HCT116 (cell line): ENCODE results near the gene KRT6C. TPM values are rescaled to one million over a fixed set of nuclear protein-coding genes. Genes with fewer than 3 reads are reported as not detected.

ENCODE experiments used
- ATAC-seq: fragments of 200-7000 bp; cut with Tn5 transposase; 2 replicates; pipeline ENCODE4 v1.9.1; 2020; ENCODE audit warnings: mild to moderate bottlenecking, moderate library complexity
- BruUV-seq: library from RNA; stranded (reverse); fragments of 400-500 nt; replicated peaks from 2 replicates; lab custom pipeline; 2021; lab: Mats Ljungman, UMichigan
- CTCF ChIA-PET: fragments of 300-600 bp; sonication (Branson Sonifier 250); formaldehyde crosslinking; loops from one replicate; lab custom pipeline; 2021; ENCODE audit warnings: antibody characterized with exemption; lab: Charles Lee
- POLR2A ChIA-PET: fragments of 300-600, 350-600 bp; sonication (Branson Sonifier 250); formaldehyde crosslinking; loops from one replicate; lab custom pipeline; 2021; ENCODE audit warnings: antibody characterized with exemption; lab: Charles Lee
- RAD21 ChIA-PET, 2 experiments: fragments of 300-600 bp; sonication (Branson Sonifier 250); formaldehyde crosslinking; loops; one replicate each; lab custom pipeline; 2023; ENCODE audit warnings: low total read pairs in 2 of 2; ENCODE audit not compliant: uncharacterized antibody in 2 of 2, unreplicated experiment in 2 of 2, low non-redundant PET in 1 of 2; lab: Charles Lee
- DNase-seq: peaks from one replicate; pipeline ENCODE4 v3.0.0-alpha.2; 2010; ENCODE audit warnings: low read depth, low spot score
- H2AFZ ChIP-seq: fragments of 200-600 bp; shearing (Covaris generic), sonication (generic); 2 replicates; pipeline ENCODE4 v1.6.1; 2017; ENCODE audit warnings: low read depth, mixed run types, mixed read lengths, antibody characterized with exemption, low read length; ENCODE audit not compliant: poor library complexity, severe bottlenecking
- H3K27ac ChIP-seq: 2 replicates; pipeline ENCODE4 v1.5.1; 2012; ENCODE audit warnings: low read depth, low read length
- H3K27me3 ChIP-seq: fragments of 200-600 bp; sonication (generic); 2 replicates; pipeline ENCODE4 v1.6.1; 2016; ENCODE audit warnings: mixed run types, low read length, mixed read lengths; ENCODE audit not compliant: insufficient read depth
- H3K36me3 ChIP-seq, 2 experiments: fragments of 200-500 bp in 1 of 2; fragments of 200-600 bp in 1 of 2; sonication (Bioruptor generic) in 1 of 2; sonication (generic) in 1 of 2; 2 replicates each; pipeline versions ENCODE4 v1.5.1 to v1.6.1; 2014 to 2016; ENCODE audit warnings: low read length in 2 of 2, inconsistent platforms in 1 of 2, mixed read lengths in 1 of 2, mixed run types in 1 of 2; ENCODE audit not compliant: insufficient read depth in 2 of 2, control insufficient read depth in 1 of 2
- H3K4me1 ChIP-seq, 2 experiments: fragments of 200-600 bp in 1 of 2; sonication (generic) in 1 of 2; 2 replicates each; pipeline versions ENCODE4 v1.5.1 to v1.6.1; 2012 to 2017; ENCODE audit warnings: low read length in 2 of 2, inconsistent platforms in 1 of 2, mild to moderate bottlenecking in 1 of 2, mixed read lengths in 1 of 2, mixed run types in 1 of 2, moderate library complexity in 1 of 2; ENCODE audit not compliant: insufficient read depth in 2 of 2, control insufficient read depth in 1 of 2
- H3K4me2 ChIP-seq: fragments of 200-600 bp; sonication (generic); 2 replicates; pipeline ENCODE4 v1.6.1; 2017; ENCODE audit warnings: mixed run types, low read length, mixed read lengths
- H3K4me3 ChIP-seq, 2 experiments: fragments of 200-600 bp in 1 of 2; sonication (generic) in 1 of 2; replicated peaks in 1 of 2; 2 replicates each; pipeline ENCODE4 v1.5.1; 2011 to 2016; ENCODE audit warnings: low read length in 2 of 2, control low read depth in 1 of 2, low read depth in 1 of 2, mild to moderate bottlenecking in 1 of 2, mixed read lengths in 1 of 2, mixed run types in 1 of 2
- H3K79me2 ChIP-seq: fragments of 200-600 bp; sonication (generic); 2 replicates; pipeline ENCODE4 v1.6.1; 2017; ENCODE audit warnings: mild to moderate bottlenecking, mixed run types, low read length, moderate library complexity, mixed read lengths; ENCODE audit not compliant: insufficient read depth
- H3K9ac ChIP-seq: fragments of 200-600 bp; sonication (generic); 2 replicates; pipeline ENCODE4 v1.6.1; 2016; ENCODE audit warnings: low read length, mixed read lengths
- H3K9me2 ChIP-seq: fragments of 200-600 bp; sonication (generic), shearing (Covaris generic); 2 replicates; pipeline ENCODE4 v1.6.1; 2017; ENCODE audit warnings: mixed run types, mild to moderate bottlenecking, moderate library complexity; ENCODE audit not compliant: insufficient read depth
- H3K9me3 ChIP-seq, 2 experiments: fragments of 200-500 bp in 1 of 2; fragments of 200-600 bp in 1 of 2; sonication (Bioruptor generic) in 1 of 2; sonication (generic) in 1 of 2; 2 replicates each; pipeline ENCODE4 v1.6.1; 2014 to 2017; ENCODE audit warnings: low read length in 2 of 2, mixed read lengths in 2 of 2, inconsistent platforms in 1 of 2, low read depth in 1 of 2, mild to moderate bottlenecking in 1 of 2, mixed run types in 1 of 2, moderate library complexity in 1 of 2; ENCODE audit not compliant: control insufficient read depth in 1 of 2, insufficient read depth in 1 of 2
- H4K20me1 ChIP-seq: fragments of 200-600 bp; sonication (generic), shearing (Covaris generic); 2 replicates; pipeline ENCODE4 v1.6.1; 2017; ENCODE audit warnings: mixed run types, mild to moderate bottlenecking, moderate library complexity; ENCODE audit not compliant: insufficient read depth
- CEBPB ChIP-seq: IDR thresholded peaks from 2 replicates; pipeline ENCODE4 v1.6.1; 2012; ENCODE audit warnings: low read depth
- EGR1 ChIP-seq: IDR thresholded peaks from 2 replicates; pipeline ENCODE4 v1.6.1; 2012; ENCODE audit warnings: low read depth
- JUND ChIP-seq: IDR thresholded peaks from 2 replicates; pipeline ENCODE4 v1.6.1; 2012
- POLR2AphosphoS5 ChIP-seq: IDR thresholded peaks from 2 replicates; pipeline ENCODE4 v1.6.1; 2011; ENCODE audit warnings: mild to moderate bottlenecking, low read depth, low read length, moderate library complexity
- SP1 ChIP-seq: IDR thresholded peaks from 2 replicates; pipeline ENCODE4 v1.6.1; 2012; ENCODE audit warnings: low read depth
- TCF7L2 ChIP-seq: IDR thresholded peaks from 2 replicates; pipeline ENCODE4 v1.7.0; 2011; ENCODE audit warnings: borderline replicate concordance, inconsistent platforms; ENCODE audit not compliant: insufficient read depth, insufficient read length; ENCODE audit errors: extremely low read depth
- intact Hi-C: fragments of 100-400 bp; cut with micrococcal nuclease; formaldehyde crosslinking; loops from 2 replicates; pipeline ENCODE4 v1.10.0; 2022
- total RNA-seq: library from RNA; stranded (reverse); gene quantifications from one replicate; pipeline ENCODE4 v1.2.1, GENCODE V29; 2021; ENCODE audit not compliant: unreplicated experiment
- TF ChIP-seq, protein P1 (sequence below), 3 experiments: fragments of 200-600 bp in 1 of 3; sonication (generic) in 1 of 3; IDR thresholded peaks in 2 of 3; conservative IDR thresholded peaks in 1 of 3; 2 replicates each; pipeline ENCODE4 v1.5.1; 2012 to 2017; ENCODE audit warnings: low read depth in 2 of 3, low read length in 2 of 3, antibody characterized with exemption in 1 of 3, borderline replicate concordance in 1 of 3, control low read depth in 1 of 3, mild to moderate bottlenecking in 1 of 3, mixed read lengths in 1 of 3, mixed run types in 1 of 3, moderate library complexity in 1 of 3; ENCODE audit not compliant: insufficient read depth in 1 of 3

KRT6C gene
- total RNA-seq, 1 experiment from 2014 or later = not detected

DNA sequence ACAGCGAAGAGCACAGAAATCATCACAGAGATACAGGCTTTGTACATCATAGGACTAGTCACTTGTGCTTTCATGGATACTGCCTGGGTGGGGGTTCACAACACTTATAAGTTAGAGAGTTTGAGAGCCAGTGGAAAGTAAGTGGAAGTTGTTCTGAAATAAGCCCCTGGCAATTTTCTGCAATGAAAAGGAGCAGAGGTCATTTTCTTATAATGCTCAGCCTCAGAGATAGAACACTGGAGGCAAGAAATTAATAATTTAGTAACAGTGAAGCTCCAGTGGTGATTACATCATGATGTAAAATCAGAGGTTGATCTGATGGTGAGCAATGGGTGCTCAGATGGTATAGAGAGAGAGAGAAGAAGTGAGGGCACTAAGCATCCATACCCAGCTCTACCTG lies 13.6 kb upstream of the KRT6C start:
- Histone ChIP-seq H3K4me2 (no peak overlapping the region), H2AFZ (no peak overlapping the region), H3K9ac (no peak overlapping the region), H3K4me3 (no peak overlapping the region), H3K9me2 (no peaks in the 10 kb centered on the region), H3K79me2 (no peaks in the 10 kb centered on the region), H3K9me3 (no peaks in the 10 kb centered on the region), H3K36me3 (no peaks in the 10 kb centered on the region), H3K4me1 (no peaks in the 10 kb centered on the region), H4K20me1 (no peaks in the 10 kb centered on the region), H3K27me3 (no peaks in the 10 kb centered on the region), H3K27ac (no peak overlapping the region)
- CTCF ChIA-PET = no interaction called here
- BruUV-seq = no TSS peak
- POLR2A ChIA-PET = no interaction called here
- ATAC-seq = no peak
- TF ChIP-seq CEBPB = no peak
- no peak for TF ChIP-seq POLR2AphosphoS5
- no peak for TF ChIP-seq TCF7L2
- TF ChIP-seq EGR1 = no peak
- TF ChIP-seq SP1 = no peak
- intact Hi-C loops = no loop called here
- RAD21 ChIA-PET = no interaction called here
- no peak for DNase-seq

DNA sequence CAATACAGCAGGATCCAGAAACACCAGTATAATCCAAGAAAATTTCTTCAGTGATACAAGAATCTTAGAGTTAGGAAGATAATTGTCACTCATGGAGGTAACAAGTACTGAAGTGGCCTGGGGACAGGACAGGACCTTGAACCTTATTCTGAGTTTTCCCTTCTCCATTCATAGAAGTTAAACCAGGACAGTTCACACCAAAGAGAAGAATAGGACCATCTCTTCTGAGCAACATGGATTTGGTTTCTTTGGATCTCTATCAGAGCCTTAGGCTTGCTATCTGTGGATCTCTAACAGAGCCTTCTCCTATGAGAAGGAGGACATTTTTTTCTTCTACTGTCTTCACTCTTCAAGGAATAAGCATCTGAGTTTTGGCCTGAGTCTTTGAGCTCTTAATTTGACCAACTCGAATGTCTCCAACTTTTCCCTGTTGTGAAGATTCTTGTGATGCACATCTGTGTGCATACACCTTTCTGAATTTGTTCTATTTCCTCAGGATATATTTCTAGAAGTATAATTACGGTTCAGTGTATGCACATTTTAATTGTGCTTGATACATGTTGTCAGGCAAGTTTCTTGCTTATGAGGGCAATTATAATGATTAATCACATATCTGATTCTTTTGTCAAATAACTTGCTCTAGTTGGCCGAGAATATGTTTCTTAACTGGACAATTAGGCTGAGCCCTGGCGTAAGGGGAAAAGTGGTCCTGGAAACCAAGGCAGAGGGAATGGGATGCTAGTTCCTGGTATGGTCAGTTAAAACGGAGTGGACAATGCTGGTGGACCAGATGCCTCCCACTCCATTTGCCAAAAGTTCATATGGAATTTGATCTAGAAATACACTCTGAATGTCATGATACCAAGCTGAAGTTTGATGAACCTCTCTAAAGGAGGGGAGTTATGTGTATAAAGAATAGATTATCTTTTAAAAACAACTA lies 12.8 kb upstream of the KRT6C start:
- no peak for DNase-seq
- POLR2A ChIA-PET = no interaction called here

More for the DNA sequence above, 12.8 kb upstream of the KRT6C start:
- TF ChIP-seq JUND = no peak
- TF ChIP-seq, protein P1, sequence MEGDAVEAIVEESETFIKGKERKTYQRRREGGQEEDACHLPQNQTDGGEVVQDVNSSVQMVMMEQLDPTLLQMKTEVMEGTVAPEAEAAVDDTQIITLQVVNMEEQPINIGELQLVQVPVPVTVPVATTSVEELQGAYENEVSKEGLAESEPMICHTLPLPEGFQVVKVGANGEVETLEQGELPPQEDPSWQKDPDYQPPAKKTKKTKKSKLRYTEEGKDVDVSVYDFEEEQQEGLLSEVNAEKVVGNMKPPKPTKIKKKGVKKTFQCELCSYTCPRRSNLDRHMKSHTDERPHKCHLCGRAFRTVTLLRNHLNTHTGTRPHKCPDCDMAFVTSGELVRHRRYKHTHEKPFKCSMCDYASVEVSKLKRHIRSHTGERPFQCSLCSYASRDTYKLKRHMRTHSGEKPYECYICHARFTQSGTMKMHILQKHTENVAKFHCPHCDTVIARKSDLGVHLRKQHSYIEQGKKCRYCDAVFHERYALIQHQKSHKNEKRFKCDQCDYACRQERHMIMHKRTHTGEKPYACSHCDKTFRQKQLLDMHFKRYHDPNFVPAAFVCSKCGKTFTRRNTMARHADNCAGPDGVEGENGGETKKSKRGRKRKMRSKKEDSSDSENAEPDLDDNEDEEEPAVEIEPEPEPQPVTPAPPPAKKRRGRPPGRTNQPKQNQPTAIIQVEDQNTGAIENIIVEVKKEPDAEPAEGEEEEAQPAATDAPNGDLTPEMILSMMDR (IDR thresholded peaks at IDR 0.05 in 2 of 3, conservative IDR thresholded peaks at IDR 0.05 in 1 of 3; ENCODE audit: borderline replicate concordance in 1 of 3, insufficient read depth in 1 of 3, low read depth in 2 of 3, low read length in 2 of 3) = no peak
- no peak for TF ChIP-seq CEBPB
- Histone ChIP-seq H3K9me2 (no peaks in the 10 kb centered on the region), H3K4me3 (no peak overlapping the region), H3K9me3 (no peaks in the 10 kb centered on the region), H3K27me3 (no peaks in the 10 kb centered on the region), H3K36me3 (no peaks in the 10 kb centered on the region), H4K20me1 (no peaks in the 10 kb centered on the region), H3K4me1 (no peaks in the 10 kb centered on the region), H3K27ac (no peak overlapping the region), H3K79me2 (no peaks in the 10 kb centered on the region), H3K9ac (no peak overlapping the region), H2AFZ (no peak overlapping the region), H3K4me2 (no peak overlapping the region)
- no TSS peak for BruUV-seq
- ATAC-seq = no peak
- ChIA-PET RAD21 (no interaction called here), CTCF (no interaction called here)
- intact Hi-C loops = no loop called here
